Small intestine (tissue), 7 donors: ENCODE measurements around the gene DSE. TPM values are rescaled to one million over a fixed set of nuclear protein-coding genes. Genes with fewer than 3 reads are reported as not detected.

Experiments used
- DNase-seq, 2 donors: peaks; one replicate each; pipeline versions ENCODE4 v3.0.0 to v3.0.0-alpha.2; 2013
- FAIRE-seq: peaks from 2 replicates; lab custom pipeline; 2012; peaks lifted over from hg19 to GRCh38; lab: Jason Lieb, UNC
- H3K27ac ChIP-seq, 3 donors: one replicate each; pipeline ENCODE4 v1.5.1; 2013; ENCODE audit warnings: low read length in 2 of 3, mild to moderate bottlenecking in 2 of 3, control low read depth in 1 of 3, inconsistent platforms in 1 of 3, low read depth in 1 of 3, moderate library complexity in 1 of 3
- H3K27me3 ChIP-seq, 3 donors: one replicate each; pipeline ENCODE4 v1.6.1; 2013; ENCODE audit warnings: low read length in 3 of 3, inconsistent platforms in 1 of 3; ENCODE audit not compliant: control insufficient read depth in 3 of 3, insufficient read depth in 3 of 3
- H3K36me3 ChIP-seq, 3 donors: one replicate each; pipeline ENCODE4 v1.6.1; 2013; ENCODE audit warnings: low read length in 3 of 3, inconsistent platforms in 1 of 3, low read depth in 1 of 3, mild to moderate bottlenecking in 1 of 3, moderate library complexity in 1 of 3; ENCODE audit not compliant: control insufficient read depth in 3 of 3, insufficient read depth in 2 of 3
- H3K4me1 ChIP-seq, 3 donors: one replicate each; pipeline ENCODE4 v1.6.1; 2013; ENCODE audit warnings: low read length in 2 of 3, inconsistent platforms in 1 of 3, low read depth in 1 of 3, mild to moderate bottlenecking in 1 of 3, moderate library complexity in 1 of 3; ENCODE audit not compliant: control insufficient read depth in 3 of 3, insufficient read depth in 2 of 3
- H3K4me3 ChIP-seq, 3 donors: one replicate each; pipeline ENCODE4 v1.5.1; 2013; ENCODE audit warnings: low read length in 3 of 3, control low read depth in 1 of 3, inconsistent platforms in 1 of 3, low read depth in 1 of 3, mild to moderate bottlenecking in 1 of 3, moderate library complexity in 1 of 3
- H3K9me3 ChIP-seq, 2 donors: one replicate each; pipeline ENCODE4 v1.6.1; 2013; ENCODE audit warnings: low read depth in 1 of 2, low read length in 1 of 2; ENCODE audit not compliant: control insufficient read depth in 2 of 2, insufficient read depth in 1 of 2
- WGBS, 3 donors: extraction: QIAGEN DNeasy Blood & Tissue Kit; methylation state at CpG; one replicate each; pipeline ENCODE4 v1.1.7; 2013; 5-methylcytosine and 5-hydroxymethylcytosine counted together
- polyA plus RNA-seq, 4 donors: library from polyadenylated mRNA; stranded (reverse) in 3 of 4; unstranded in 1 of 4; fragments of 200-250 nt in 3 of 4; fragments of 120-200 nt in 1 of 4; gene quantifications; one replicate each; pipeline versions ENCODE4 v1.2.1 to v1.2.3, GENCODE V29; 2013
- donor health status: healthy with polysubstance abuse.
- donor health status: control.
- donor health status: control.
- donor health status: Bipolar disorder and iron deficiency.
- donor health status: healthy.

DSE gene
- polyA plus RNA-seq, 4 donors: 0.45 to 10.4 (median 4.8) TPM

- Histone ChIP-seq H3K9me3 (no peaks in the 10 kb centered on the region), H3K36me3 (no peaks in the 10 kb centered on the region), H3K4me3 (no peak overlapping the region), H3K27me3 (no peaks in the 10 kb centered on the region), H3K27ac (no peak overlapping the region), H3K4me1 (no peaks in the 10 kb centered on the region)
- WGBS, 3 donors: 89 to 97% (median 97%) methylated on average over 3 of the region's 3 CpGs
- no peak for DNase-seq
- FAIRE-seq: no peak
Measured at GRCh38 chr6:116472706-116473105, 102.0 kb downstream of the DSE start.

GRCh38 chr6:116475141-116475540, 104.4 kb downstream of the DSE start:
- H3K27ac ChIP-seq: no peak overlapping the region
- DNase-seq: no peak
- FAIRE-seq: no peak
- H3K36me3 ChIP-seq: no peaks in the 10 kb centered on the region
- no peaks in the 10 kb centered on the region for H3K4me1 ChIP-seq
- H3K4me3 ChIP-seq: no peak overlapping the region
- no peaks in the 10 kb centered on the region for H3K9me3 ChIP-seq
- 43 to 67% (median 54%) methylated on average over 1 of the region's 1 CpG for WGBS, 3 donors
- no peaks in the 10 kb centered on the region for H3K27me3 ChIP-seq

GRCh38 chr6:116476002-116476678, 105.4 kb downstream of the DSE start:
- Histone ChIP-seq H3K9me3 (no peaks in the 10 kb centered on the region), H3K27me3 (no peaks in the 10 kb centered on the region), H3K4me1 (no peaks in the 10 kb centered on the region), H3K27ac (no peak overlapping the region), H3K4me3 (no peak overlapping the region), H3K36me3 (no peaks in the 10 kb centered on the region)
- DNase-seq (peak in 1 of 2 donors; percentile 33), FAIRE-seq (no peak)
- WGBS, 3 donors: 63 to 76% (median 73%) methylated on average over 5 of the region's 5 CpGs

GRCh38 chr6:116482780-116483179, 112.0 kb downstream of the DSE start:
- H3K4me3 ChIP-seq: no peak overlapping the region
- FAIRE-seq (no peak), DNase-seq (no peak)
- no peaks in the 10 kb centered on the region for H3K36me3 ChIP-seq
- H3K9me3 ChIP-seq: no peaks in the 10 kb centered on the region
- 42 to 70% (median 63%) methylated on average over 1 of the region's 1 CpG for WGBS, 3 donors
- no peaks in the 10 kb centered on the region for H3K27me3 ChIP-seq
- H3K27ac ChIP-seq: no peak overlapping the region
- H3K4me1 ChIP-seq: no peaks in the 10 kb centered on the region

GRCh38 chr6:116483616-116484015, 112.9 kb downstream of the DSE start:
- FAIRE-seq: peak; percentile 33
- no peaks in the 10 kb centered on the region for H3K9me3 ChIP-seq
- H3K4me1 ChIP-seq: no peaks in the 10 kb centered on the region
- no peaks in the 10 kb centered on the region for H3K36me3 ChIP-seq
- DNase-seq: peak in 1 of 2 donors; percentile 62
- no peaks in the 10 kb centered on the region for H3K27me3 ChIP-seq
- H3K4me3 ChIP-seq: no peak overlapping the region
- H3K27ac ChIP-seq: no peak overlapping the region
- 11 to 63% (median 30%) methylated on average over 2 of the region's 2 CpGs for WGBS, 3 donors

GRCh38 chr6:116485559-116486184, 114.9 kb downstream of the DSE start:
- FAIRE-seq (no peak), DNase-seq (no peak)
- Histone ChIP-seq H3K27me3 (no peaks in the 10 kb centered on the region), H3K4me3 (no peak overlapping the region), H3K36me3 (no peaks in the 10 kb centered on the region), H3K9me3 (no peaks in the 10 kb centered on the region), H3K4me1 (no peaks in the 10 kb centered on the region), H3K27ac (no peak overlapping the region)
- 72 to 85% (median 84%) methylated on average over 5 of the region's 5 CpGs for WGBS, 3 donors

GRCh38 chr6:116491610-116492330, 121.0 kb downstream of the DSE start:
- Histone ChIP-seq H3K36me3 (no peaks in the 10 kb centered on the region), H3K9me3 (no peaks in the 10 kb centered on the region), H3K27ac (no peak overlapping the region), H3K27me3 (no peaks in the 10 kb centered on the region), H3K4me3 (no peak overlapping the region), H3K4me1 (no peaks in the 10 kb centered on the region)
- FAIRE-seq: no peak
- DNase-seq: no peak
- WGBS, 3 donors: 80 to 89% (median 80%) methylated on average over 1 of the region's 1 CpG

- Histone ChIP-seq H3K9me3 (no peaks in the 10 kb centered on the region), H3K4me3 (no peak overlapping the region), H3K4me1 (no peaks in the 10 kb centered on the region), H3K27ac (no peak overlapping the region), H3K36me3 (no peaks in the 10 kb centered on the region), H3K27me3 (no peaks in the 10 kb centered on the region)
- FAIRE-seq (no peak), DNase-seq (no peak)
- 68 to 77% (median 76%) methylated on average over 6 of the region's 6 CpGs for WGBS, 3 donors
Measured at GRCh38 chr6:116492331-116493067, 121.8 kb downstream of the DSE start.
